Ascending aorta (tissue), 2 donors: ENCODE results near the gene KRTAP4-2. TPM values are rescaled to one million over a fixed set of nuclear protein-coding genes. Genes with fewer than 3 reads are reported as not detected.
"Not testable (repeated sequence)": the region's sequence is repeated elsewhere in the genome, so short reads cannot be mapped to it uniquely, and the experiment has no call there.

Experiments used
- DNase-seq, 2 donors: peaks; one replicate each; pipeline ENCODE4 v3.0.0-alpha.2; 2019; ENCODE audit warnings: low spot score in 2 of 2
- H3K27ac ChIP-seq, 2 donors: fragments of 200-600 bp; sonication (generic); one replicate each; pipeline ENCODE4 v1.5.1; 2016 to 2017; ENCODE audit warnings: mild to moderate bottlenecking in 1 of 2
- H3K27me3 ChIP-seq: fragments of 200-600 bp; sonication (generic); one replicate; pipeline ENCODE4 v1.5.1; 2017
- H3K36me3 ChIP-seq, 2 donors: fragments of 200-600 bp; sonication (generic); one replicate each; pipeline ENCODE4 v1.5.1; 2016
- H3K4me1 ChIP-seq, 2 donors: fragments of 200-600 bp; sonication (generic); one replicate each; pipeline ENCODE4 v1.5.1; 2016 to 2017; ENCODE audit warnings: mild to moderate bottlenecking in 1 of 2
- H3K4me3 ChIP-seq, 2 donors: fragments of 200-600 bp; sonication (generic); one replicate each; pipeline ENCODE4 v1.5.1; 2016 to 2017; ENCODE audit warnings: mild to moderate bottlenecking in 1 of 2
- H3K9me3 ChIP-seq, 2 donors: fragments of 200-600 bp; sonication (generic); one replicate each; pipeline ENCODE4 v1.5.1; 2016
- CTCF ChIP-seq, 3 experiments: fragments of 200-600 bp in 2 of 3; fragments of 450-650 bp in 1 of 3; sonication (generic) in 2 of 3; IDR thresholded peaks; one replicate each; pipeline ENCODE4 v1.5.1; 2016 to 2019; ENCODE audit warnings: antibody characterized with exemption in 3 of 3, mild to moderate bottlenecking in 1 of 3, moderate library complexity in 1 of 3
- intact Hi-C: fragments of 100-400 bp; cut with DNase I; formaldehyde crosslinking; loops from one replicate; pipeline ENCODE4 v1.15.1; 2023
- total RNA-seq: library from RNA; depleted of rRNA; stranded (reverse); fragments of >200 nt; gene quantifications from one replicate; pipeline ENCODE4 v1.1.0, GENCODE V29; 2016

Gene KRTAP4-2
- not detected for total RNA-seq

- Histone ChIP-seq H3K36me3 (no peaks in the 10 kb centered on the region), H3K27ac (peak within 1 kb of the TSS in 1 of 2 donors; percentile 15), H3K27me3 (no peaks in the 10 kb centered on the region), H3K9me3 (no peaks in the 10 kb centered on the region), H3K4me3 (no peak within 1 kb of the TSS), H3K4me1 (no peaks in the 10 kb centered on the region)
- no peak for TF ChIP-seq CTCF (IDR thresholded peaks at IDR 0.05)
- intact Hi-C loops: no loop called here
- no peak for DNase-seq
Observed at GRCh38 chr17:41177727-41178271, at the start of gene KRTAP4-2. Gene KRTAP4-2 (minus strand): TSS chr17:41178221. CDS start chr17:41178164, 57 bp downstream.

- DNase-seq, intact Hi-C loops, H3K27ac ChIP-seq, H3K36me3 ChIP-seq, H3K4me3 ChIP-seq, H3K9me3 ChIP-seq, H3K4me1 ChIP-seq, H3K27me3 ChIP-seq: not testable (repeated sequence)
Observed at GRCh38 chr17:41226598-41227095, 48.6 kb upstream of the KRTAP4-2 start, which contains the start of gene KRTAP9-2. Gene KRTAP9-2 (plus strand): TSS chr17:41226648. CDS start chr17:41226655, 7 bp downstream.

GRCh38 chr17:41226051-41226450 lies 48.0 kb upstream of the KRTAP4-2 start:
- Histone ChIP-seq H3K27me3 (no peaks in the 10 kb centered on the region), H3K4me3 (no peak overlapping the region), H3K36me3 (no peaks in the 10 kb centered on the region), H3K9me3 (no peaks in the 10 kb centered on the region), H3K27ac (no peak overlapping the region), H3K4me1 (no peaks in the 10 kb centered on the region)
- intact Hi-C loops: no loop called here
- TF ChIP-seq CTCF (IDR thresholded peaks at IDR 0.05): no peak
- no peak for DNase-seq

- Histone ChIP-seq H3K4me3 (no peak overlapping the region), H3K27me3 (no peaks in the 10 kb centered on the region), H3K4me1 (no peaks in the 10 kb centered on the region), H3K27ac (no peak overlapping the region), H3K9me3 (no peaks in the 10 kb centered on the region), H3K36me3 (no peaks in the 10 kb centered on the region)
- DNase-seq: no peak
- TF ChIP-seq CTCF (IDR thresholded peaks at IDR 0.05): no peak
- intact Hi-C loops: no loop called here
Observed at GRCh38 chr17:41223821-41224220, 45.8 kb upstream of the KRTAP4-2 start.

GRCh38 chr17:41215681-41216080 lies 37.7 kb upstream of the KRTAP4-2 start:
- no peak for TF ChIP-seq CTCF (IDR thresholded peaks at IDR 0.05)
- Histone ChIP-seq H3K27me3 (no peaks in the 10 kb centered on the region), H3K4me3 (no peak overlapping the region), H3K9me3 (no peaks in the 10 kb centered on the region), H3K36me3 (no peaks in the 10 kb centered on the region), H3K27ac (no peak overlapping the region), H3K4me1 (no peaks in the 10 kb centered on the region)
- DNase-seq: no peak
- intact Hi-C loops: no loop called here

- H3K27me3 ChIP-seq: no peaks in the 10 kb centered on the region
- no peaks in the 10 kb centered on the region for H3K36me3 ChIP-seq
- no peak for TF ChIP-seq CTCF (IDR thresholded peaks at IDR 0.05)
- H3K4me1 ChIP-seq: no peaks in the 10 kb centered on the region
- intact Hi-C loops: no loop called here
- no peak overlapping the region for H3K4me3 ChIP-seq
- H3K27ac ChIP-seq: no peak overlapping the region
- no peak for DNase-seq
- H3K9me3 ChIP-seq: no peaks in the 10 kb centered on the region
Observed at GRCh38 chr17:41212524-41213169, 34.6 kb upstream of the KRTAP4-2 start.
